Measurements from ENCODE around the gene SUN1. TPM values are rescaled to one million over a fixed set of nuclear protein-coding genes. Genes with fewer than 3 reads are reported as not detected.

SUN1 gene
- total RNA-seq, 4 donors from 2014 or later, result 113 to 259 (median 192) TPM

DNA sequence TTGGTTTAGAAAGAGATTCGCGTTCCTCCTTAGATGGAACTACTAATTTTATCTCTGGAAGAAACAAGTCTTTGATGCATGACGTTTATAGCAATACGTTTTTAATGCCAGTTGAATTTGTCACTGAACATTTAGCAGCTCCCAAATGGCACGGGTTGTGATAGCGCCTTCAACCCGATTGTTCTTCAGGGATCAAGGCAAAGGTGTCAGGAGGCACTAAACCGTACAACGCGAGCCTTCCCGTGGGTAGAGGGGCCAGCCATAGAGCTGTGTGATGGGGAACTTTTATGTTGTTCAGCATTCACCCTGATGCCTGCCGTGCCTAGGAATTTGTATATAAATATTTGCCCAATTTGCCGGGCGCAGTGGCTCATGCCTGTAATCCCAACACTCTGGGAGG is 47.4 kb downstream of the SUN1 start:
- Histone ChIP-seq H3K36me3 (peaks cover 0 to 10% (median 0%) of the 10 kb centered on the region in 3 donors), H3K27ac (no peak overlapping the region), H3K27me3 (no peaks in the 10 kb centered on the region), H3K4me1 (peaks cover 0 to 28% (median 5%) of the 10 kb centered on the region in 4 donors), H3K4me3 (no peak overlapping the region), H3K9me3 (no peaks in the 10 kb centered on the region)
- no peak for DNase-seq
- TF ChIP-seq, protein P1, sequence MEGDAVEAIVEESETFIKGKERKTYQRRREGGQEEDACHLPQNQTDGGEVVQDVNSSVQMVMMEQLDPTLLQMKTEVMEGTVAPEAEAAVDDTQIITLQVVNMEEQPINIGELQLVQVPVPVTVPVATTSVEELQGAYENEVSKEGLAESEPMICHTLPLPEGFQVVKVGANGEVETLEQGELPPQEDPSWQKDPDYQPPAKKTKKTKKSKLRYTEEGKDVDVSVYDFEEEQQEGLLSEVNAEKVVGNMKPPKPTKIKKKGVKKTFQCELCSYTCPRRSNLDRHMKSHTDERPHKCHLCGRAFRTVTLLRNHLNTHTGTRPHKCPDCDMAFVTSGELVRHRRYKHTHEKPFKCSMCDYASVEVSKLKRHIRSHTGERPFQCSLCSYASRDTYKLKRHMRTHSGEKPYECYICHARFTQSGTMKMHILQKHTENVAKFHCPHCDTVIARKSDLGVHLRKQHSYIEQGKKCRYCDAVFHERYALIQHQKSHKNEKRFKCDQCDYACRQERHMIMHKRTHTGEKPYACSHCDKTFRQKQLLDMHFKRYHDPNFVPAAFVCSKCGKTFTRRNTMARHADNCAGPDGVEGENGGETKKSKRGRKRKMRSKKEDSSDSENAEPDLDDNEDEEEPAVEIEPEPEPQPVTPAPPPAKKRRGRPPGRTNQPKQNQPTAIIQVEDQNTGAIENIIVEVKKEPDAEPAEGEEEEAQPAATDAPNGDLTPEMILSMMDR (IDR thresholded peaks at IDR 0.05), result no peak
- TF ChIP-seq POLR2A (IDR thresholded peaks at IDR 0.05), result no peak

DNA sequence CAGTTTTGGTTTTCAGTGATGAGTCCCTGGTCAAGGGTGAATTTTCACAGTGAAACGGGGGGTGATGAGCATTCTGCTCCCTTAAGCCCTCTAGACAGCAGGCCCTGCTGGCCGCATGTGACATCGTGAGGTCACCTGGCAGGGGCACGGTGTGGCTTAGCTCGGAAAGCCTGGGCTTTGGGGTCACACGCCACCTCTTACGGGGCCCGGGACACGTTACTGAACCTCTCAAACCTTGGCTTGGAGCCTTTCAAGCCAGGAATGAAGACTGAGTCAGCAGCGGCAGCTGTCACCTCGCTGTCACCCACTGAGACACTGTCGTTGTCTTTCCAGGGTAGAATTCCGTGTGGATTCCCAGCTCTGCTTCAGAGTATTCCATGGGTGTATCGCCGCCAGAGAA is 48.2 kb downstream of the SUN1 start:
- Histone ChIP-seq H3K4me3 (no peak overlapping the region), H3K27ac (no peak overlapping the region), H3K27me3 (no peaks in the 10 kb centered on the region), H3K9me3 (no peaks in the 10 kb centered on the region), H3K4me1 (peaks cover 0 to 26% (median 5%) of the 10 kb centered on the region in 4 donors), H3K36me3 (peaks cover 0 to 10% (median 0%) of the 10 kb centered on the region in 3 donors)
- no peak for TF ChIP-seq POLR2A (IDR thresholded peaks at IDR 0.05)
- TF ChIP-seq, protein P1 (IDR thresholded peaks at IDR 0.05), result no peak
- DNase-seq, result no peak

DNA sequence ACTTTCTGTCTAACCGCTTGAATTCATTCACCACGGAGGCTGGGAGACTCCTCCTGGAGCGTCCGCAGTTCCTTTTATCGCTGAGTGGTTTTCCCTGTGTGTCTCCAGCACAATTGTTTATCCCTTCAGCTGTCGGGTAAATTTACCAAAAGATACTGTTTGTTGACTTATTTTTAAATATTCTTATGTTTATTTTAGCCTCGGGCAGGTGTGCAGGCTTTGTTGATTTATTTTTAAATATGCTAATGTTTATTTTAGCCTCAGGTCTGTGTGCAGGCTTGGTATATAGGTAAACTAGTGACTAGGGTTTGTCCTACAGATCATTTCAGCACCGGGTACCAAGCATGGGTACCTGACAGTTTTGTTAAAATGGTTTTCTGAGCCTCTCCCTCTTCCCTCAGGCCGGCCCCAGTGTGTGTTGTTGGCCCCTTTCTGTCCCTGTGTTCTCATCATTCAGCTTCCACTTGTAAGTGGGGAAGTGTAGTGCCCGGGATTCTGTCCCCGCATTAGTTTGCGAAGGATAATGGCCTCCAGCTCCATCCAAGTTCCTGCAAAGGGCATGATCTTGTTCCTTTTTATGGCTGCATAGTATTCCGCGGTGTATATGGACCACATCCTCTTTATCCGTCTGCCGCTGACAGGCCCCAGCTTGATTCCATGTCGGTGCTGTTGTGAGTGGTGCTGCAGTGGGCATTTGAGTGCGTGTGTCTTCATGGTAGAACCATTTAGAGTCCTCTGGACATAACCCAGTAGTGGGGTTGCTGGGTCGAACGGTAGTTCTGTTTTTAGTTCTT is 49.4 kb downstream of the SUN1 start:
- Histone ChIP-seq H3K36me3 (peaks cover 0 to 19% (median 0%) of the 10 kb centered on the region in 3 donors), H3K27ac (no peak overlapping the region), H3K27me3 (no peaks in the 10 kb centered on the region), H3K9me3 (no peaks in the 10 kb centered on the region), H3K4me3 (no peak overlapping the region), H3K4me1 (peaks cover 0 to 22% (median 5%) of the 10 kb centered on the region in 4 donors)
- DNase-seq, result no peak
- no peak for TF ChIP-seq POLR2A (IDR thresholded peaks at IDR 0.05)
- TF ChIP-seq, protein P1 (IDR thresholded peaks at IDR 0.05), result no peak

DNA sequence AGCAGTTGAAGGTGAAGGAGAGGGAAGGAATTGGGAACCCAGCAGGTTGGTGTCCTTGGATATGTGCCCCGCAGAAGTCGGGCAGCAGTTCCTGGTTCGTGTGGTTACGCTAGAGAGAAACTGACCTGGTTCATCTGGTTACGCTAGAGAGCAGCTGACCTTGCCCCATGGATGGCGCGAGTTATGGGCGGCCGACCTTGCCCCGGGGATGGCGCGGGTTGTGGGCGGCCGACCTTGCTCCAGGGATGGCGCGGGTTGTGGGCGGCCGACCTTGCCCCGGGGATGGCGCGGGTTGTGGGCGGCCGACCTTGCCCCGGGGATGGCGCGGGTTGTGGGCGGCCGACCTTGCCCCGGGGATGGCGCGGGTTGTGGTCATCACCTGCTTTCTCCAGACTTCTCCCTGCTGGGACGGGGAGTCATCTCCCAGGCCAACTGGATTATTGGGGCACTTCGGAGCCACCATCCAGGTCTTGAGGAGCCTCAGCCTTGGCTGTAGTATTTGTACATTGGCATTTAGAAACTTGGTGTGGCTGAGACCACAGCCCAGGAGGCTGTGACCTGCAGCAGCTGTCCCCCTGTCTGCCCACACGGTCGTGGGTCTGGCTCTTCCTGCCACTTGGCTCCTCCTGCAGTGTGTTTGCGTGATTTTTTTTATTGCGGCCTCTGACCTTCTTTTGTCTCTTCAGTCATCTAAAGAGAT is 50.2 kb downstream of the SUN1 start:
- Histone ChIP-seq H3K36me3 (peaks cover 0 to 27% (median 0%) of the 10 kb centered on the region in 3 donors), H3K27me3 (no peaks in the 10 kb centered on the region), H3K4me3 (no peak overlapping the region), H3K9me3 (no peaks in the 10 kb centered on the region), H3K4me1 (peaks cover 0 to 22% (median 3%) of the 10 kb centered on the region in 4 donors), H3K27ac (no peak overlapping the region)
- TF ChIP-seq, protein P1 (IDR thresholded peaks at IDR 0.05), result no peak
- TF ChIP-seq POLR2A (IDR thresholded peaks at IDR 0.05), result no peak
- no peak for DNase-seq

DNA sequence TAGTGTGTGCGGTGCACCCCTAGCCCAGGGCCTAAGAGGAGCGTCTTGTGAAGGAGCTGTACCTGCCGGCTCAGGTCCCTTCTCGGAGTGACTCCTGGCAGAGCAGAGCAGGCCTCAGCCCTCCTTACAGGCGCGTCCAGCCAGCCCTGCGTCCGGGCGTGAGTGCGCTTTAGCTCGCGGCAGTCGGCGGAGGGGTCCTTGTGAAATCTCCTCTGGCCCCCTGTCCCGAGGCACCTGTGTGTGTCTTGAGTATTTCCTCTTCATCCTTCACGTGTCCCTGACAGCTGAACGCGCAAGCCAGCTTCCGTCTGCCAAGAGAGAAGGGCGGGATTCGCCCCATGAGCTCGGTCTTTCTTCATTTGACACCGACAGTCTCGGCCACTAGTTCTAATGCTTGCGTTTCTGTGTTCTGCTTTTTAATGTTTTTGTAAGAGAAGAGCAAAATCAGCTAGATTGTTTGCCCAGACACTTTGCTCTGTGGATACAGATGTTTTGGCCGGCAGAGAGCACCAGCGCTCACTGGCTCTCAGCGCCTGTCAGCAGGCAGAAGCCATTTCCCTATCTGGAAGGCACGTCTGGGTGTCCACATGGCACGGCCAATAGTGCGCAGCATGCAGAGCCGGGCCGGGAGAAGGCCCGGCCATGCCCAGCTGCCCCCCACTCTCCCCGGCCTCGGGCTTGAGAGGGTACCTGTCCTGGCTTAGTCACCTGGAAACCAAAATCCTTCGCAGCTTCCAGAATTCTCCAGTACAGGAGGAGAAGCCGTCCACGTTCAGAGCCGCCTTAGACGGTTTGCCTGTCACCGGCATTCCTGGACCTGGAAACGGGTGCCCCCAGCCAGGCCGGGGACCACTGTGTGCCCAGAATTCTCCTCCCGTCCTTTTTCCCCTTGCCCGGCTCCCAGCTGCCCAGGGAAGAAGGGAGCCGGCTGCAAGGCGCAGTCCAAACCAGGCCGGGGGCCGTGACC is 51.1 kb downstream of the SUN1 start:
- Histone ChIP-seq H3K27ac (no peak overlapping the region), H3K4me1 (peaks cover 0 to 16% (median 0%) of the 10 kb centered on the region in 4 donors), H3K9me3 (no peaks in the 10 kb centered on the region), H3K4me3 (no peak overlapping the region), H3K27me3 (no peaks in the 10 kb centered on the region), H3K36me3 (peaks cover 0 to 36% (median 0%) of the 10 kb centered on the region in 3 donors)
- no peak for DNase-seq
- TF ChIP-seq POLR2A (IDR thresholded peaks at IDR 0.05), result no peak
- TF ChIP-seq, protein P1 (IDR thresholded peaks at IDR 0.05), result no peak
